Adrenal gland (tissue), 5 donors: ENCODE measurements around the gene ITIH2.

Source experiments
- POLR2A ChIP-seq, 2 donors: fragments of 450-650 bp; IDR thresholded peaks; one replicate each; pipeline ENCODE4 v1.6.1; 2017; ENCODE audit warnings: antibody characterized with exemption in 2 of 2, mild to moderate bottlenecking in 2 of 2, moderate library complexity in 1 of 2
- TF ChIP-seq, protein P1 (sequence below), 6 experiments: fragments of 450-650 bp in 4 of 6; fragments of 200-600 bp in 2 of 6; sonication (generic) in 1 of 6; IDR thresholded peaks; 1 replicate in 5 of 6; 2 replicates in 1 of 6; pipeline versions ENCODE4 v1.5.1 to v1.8.0; 2016 to 2021; ENCODE audit warnings: antibody characterized with exemption in 6 of 6, mild to moderate bottlenecking in 2 of 6, moderate library complexity in 1 of 6
- donor health status: DM: no; HTN: no; CAD: no.

DNA sequence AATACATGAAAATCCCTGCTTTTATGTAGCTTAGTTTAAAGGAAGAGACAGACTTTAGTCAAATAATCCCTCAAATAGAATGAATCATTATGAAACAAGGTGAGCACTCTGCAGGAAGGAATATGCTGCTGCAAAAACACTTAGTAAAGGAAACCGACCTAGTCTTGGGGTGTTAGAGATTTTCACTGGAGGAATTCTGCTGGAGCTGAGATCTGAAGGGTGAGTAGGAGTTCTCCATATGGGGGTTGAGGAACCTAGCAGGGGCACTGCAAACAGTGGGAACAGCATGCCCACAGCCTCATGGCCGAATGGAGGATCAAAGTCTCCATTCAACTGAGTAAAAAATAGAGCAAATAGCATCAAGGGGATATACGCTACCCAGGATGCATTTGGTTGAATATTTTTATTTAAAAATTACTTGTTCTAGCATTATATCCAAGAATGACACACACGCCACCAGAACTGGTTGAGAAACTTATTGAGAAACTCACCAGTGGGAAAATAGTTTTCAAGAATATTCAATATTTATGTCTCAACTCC is 3.5 kb downstream of the ITIH2 start:
- TF ChIP-seq, protein P1, sequence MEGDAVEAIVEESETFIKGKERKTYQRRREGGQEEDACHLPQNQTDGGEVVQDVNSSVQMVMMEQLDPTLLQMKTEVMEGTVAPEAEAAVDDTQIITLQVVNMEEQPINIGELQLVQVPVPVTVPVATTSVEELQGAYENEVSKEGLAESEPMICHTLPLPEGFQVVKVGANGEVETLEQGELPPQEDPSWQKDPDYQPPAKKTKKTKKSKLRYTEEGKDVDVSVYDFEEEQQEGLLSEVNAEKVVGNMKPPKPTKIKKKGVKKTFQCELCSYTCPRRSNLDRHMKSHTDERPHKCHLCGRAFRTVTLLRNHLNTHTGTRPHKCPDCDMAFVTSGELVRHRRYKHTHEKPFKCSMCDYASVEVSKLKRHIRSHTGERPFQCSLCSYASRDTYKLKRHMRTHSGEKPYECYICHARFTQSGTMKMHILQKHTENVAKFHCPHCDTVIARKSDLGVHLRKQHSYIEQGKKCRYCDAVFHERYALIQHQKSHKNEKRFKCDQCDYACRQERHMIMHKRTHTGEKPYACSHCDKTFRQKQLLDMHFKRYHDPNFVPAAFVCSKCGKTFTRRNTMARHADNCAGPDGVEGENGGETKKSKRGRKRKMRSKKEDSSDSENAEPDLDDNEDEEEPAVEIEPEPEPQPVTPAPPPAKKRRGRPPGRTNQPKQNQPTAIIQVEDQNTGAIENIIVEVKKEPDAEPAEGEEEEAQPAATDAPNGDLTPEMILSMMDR (IDR thresholded peaks at IDR 0.05): no peak
- TF ChIP-seq POLR2A (IDR thresholded peaks at IDR 0.05): no peak
